Hematopoietic multipotent progenitor cell treated with erythropoietin and hydrocortisone succinate and interleukin-3 and kit ligand, for 15 days (in vitro differentiated cells): Measurements from ENCODE around the gene ZNF324B.
"Not testable (repeated sequence)": the region's sequence is repeated elsewhere in the genome, so short reads cannot be mapped to it uniquely, and the experiment has no call there.

ENCODE experiments used
- DNase-seq: peaks from one replicate; pipeline ENCODE4 v3.0.0-alpha.2; 2015; ENCODE audit warnings: low spot score

The ZNF324B gene

DNA sequence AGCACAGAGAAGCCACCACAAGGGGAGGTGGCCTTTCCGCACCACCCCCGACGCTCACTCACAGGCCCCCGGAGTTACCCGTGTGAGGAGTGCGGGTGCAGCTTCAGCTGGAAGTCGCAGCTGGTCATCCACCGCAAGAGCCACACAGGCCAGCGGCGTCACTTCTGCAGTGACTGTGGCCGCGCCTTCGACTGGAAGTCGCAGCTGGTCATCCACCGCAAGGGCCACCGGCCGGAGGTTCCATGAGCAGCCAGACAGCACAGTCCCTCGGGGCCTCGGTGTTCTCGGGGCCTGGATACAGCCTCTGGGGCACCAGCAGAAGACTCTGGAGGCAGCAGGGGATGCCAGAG, 29.0 kb downstream of the ZNF324B start:
- DNase-seq = no peak

DNA sequence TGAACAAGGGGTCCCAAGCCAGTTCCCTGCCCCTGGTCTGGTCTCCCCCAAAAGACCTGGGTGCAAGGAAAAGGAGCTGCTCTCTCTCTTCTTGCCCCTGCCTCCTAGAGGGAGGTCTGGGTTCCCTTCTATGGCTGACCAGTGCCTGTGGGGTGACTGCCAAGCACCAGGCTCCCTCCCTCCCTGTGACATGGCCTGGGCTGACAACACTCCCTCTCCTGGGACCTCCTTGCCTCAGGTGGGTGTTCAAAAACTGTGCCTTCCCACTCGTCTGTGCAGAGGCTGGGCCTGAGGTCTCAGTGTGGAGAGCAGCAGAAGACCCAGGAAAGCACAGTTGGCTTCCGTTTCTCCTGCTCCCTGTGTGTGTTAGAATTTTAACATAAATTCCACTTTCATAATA, 29.4 kb downstream of the ZNF324B start:
- no peak for DNase-seq

DNA sequence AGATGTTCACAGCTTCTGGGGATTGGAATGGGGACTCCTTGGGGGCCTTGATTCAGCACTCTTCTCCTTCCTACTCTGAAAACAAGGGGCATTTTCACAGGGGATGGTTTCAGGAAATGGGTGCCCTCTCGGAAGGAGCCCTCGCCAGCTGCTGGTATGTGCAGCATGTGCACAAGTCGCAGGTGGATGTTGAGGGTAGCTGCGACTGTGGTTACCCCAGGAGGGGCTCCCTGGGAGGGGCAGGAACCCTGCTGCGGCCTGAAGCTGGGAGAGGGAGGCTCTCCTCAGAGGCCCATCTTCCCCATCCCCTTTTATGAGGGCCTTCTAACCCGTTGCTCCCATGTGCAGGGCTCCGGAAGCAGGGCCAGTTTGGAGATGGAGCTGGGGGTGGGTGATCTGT, 30.9 kb downstream of the ZNF324B start:
- no peak for DNase-seq

GRCh38 chr19:58483776-58484175, 32.4 kb downstream of the ZNF324B start:
- DNase-seq = no peak

GRCh38 chr19:58484349-58484748, 32.9 kb downstream of the ZNF324B start:
- DNase-seq = not testable (repeated sequence)

GRCh38 chr19:58491393-58491792, 40.0 kb downstream of the ZNF324B start:
- no peak for DNase-seq

- no peak for DNase-seq
Observed at GRCh38 chr19:58492265-58492664, 40.8 kb downstream of the ZNF324B start.

- DNase-seq = no peak
Observed at GRCh38 chr19:58497634-58498170, 46.3 kb downstream of the ZNF324B start.

- DNase-seq = no peak
Observed at GRCh38 chr19:58498316-58499020, 47.0 kb downstream of the ZNF324B start.

- peak; percentile 99 for DNase-seq
Observed at GRCh38 chr19:58499021-58499927, 47.9 kb downstream of the ZNF324B start.

- DNase-seq = no peak
Observed at GRCh38 chr19:58500242-58500641, 48.8 kb downstream of the ZNF324B start.
